Smooth muscle cell (in vitro differentiated cells): ENCODE measurements around the gene LYZL1. TPM values are rescaled to one million over a fixed set of nuclear protein-coding genes. Genes with fewer than 3 reads are reported as not detected.
"Not testable (repeated sequence)": the region's sequence is repeated elsewhere in the genome, so short reads cannot be mapped to it uniquely, and the experiment has no call there.

Source experiments
- DNase-seq: peaks from one replicate; lab custom pipeline; 2025; ENCODE audit not compliant: unreplicated experiment; lab: John Stamatoyannopoulos, UW
- H2AFZ ChIP-seq: fragments of 200-600 bp; sonication (generic); 2 replicates; pipeline ENCODE4 v1.6.0; 2016; ENCODE audit warnings: antibody characterized with exemption, low read depth, mild to moderate bottlenecking
- H3F3A ChIP-seq: fragments of 200-600 bp; sonication (generic); 2 replicates; pipeline ENCODE4 v1.6.0; 2017; ENCODE audit warnings: antibody characterized with exemption, low read depth
- H3K27ac ChIP-seq: fragments of 200-600 bp; sonication (generic); 2 replicates; pipeline ENCODE4 v1.5.1; 2016; ENCODE audit warnings: low read depth, mild to moderate bottlenecking
- H3K27me3 ChIP-seq: fragments of 200-600 bp; sonication (generic); 2 replicates; pipeline ENCODE4 v1.6.1; 2016; ENCODE audit warnings: low read depth, mild to moderate bottlenecking
- H3K36me3 ChIP-seq: fragments of 200-600 bp; sonication (generic); 2 replicates; pipeline ENCODE4 v1.5.1; 2016; ENCODE audit warnings: low read depth
- H3K4me1 ChIP-seq: fragments of 200-600 bp; sonication (generic); 2 replicates; pipeline ENCODE4 v1.5.1; 2016; ENCODE audit warnings: low read depth
- H3K4me2 ChIP-seq: fragments of 200-600 bp; sonication (generic); 2 replicates; pipeline ENCODE4 v1.6.0; 2016; ENCODE audit warnings: mild to moderate bottlenecking
- H3K4me3 ChIP-seq: fragments of 200-600 bp; sonication (generic); 2 replicates; pipeline ENCODE4 v1.5.1; 2016; ENCODE audit warnings: mild to moderate bottlenecking
- H3K79me2 ChIP-seq: fragments of 200-600 bp; sonication (generic); 2 replicates; pipeline ENCODE4 v1.6.0; 2016; ENCODE audit warnings: low read depth, mild to moderate bottlenecking
- H3K9ac ChIP-seq: fragments of 200-600 bp; sonication (generic); 2 replicates; pipeline ENCODE4 v1.6.0; 2016; ENCODE audit warnings: low read depth
- H3K9me3 ChIP-seq: fragments of 200-600 bp; sonication (generic); replicated peaks from 2 replicates; pipeline ENCODE4 v1.5.1; 2016; ENCODE audit warnings: low read depth
- H4K20me1 ChIP-seq: fragments of 200-600 bp; sonication (generic); 2 replicates; pipeline ENCODE4 v1.6.0; 2016; ENCODE audit warnings: low read depth
- CTCF ChIP-seq: fragments of 200-600 bp; sonication (generic); IDR thresholded peaks from 2 replicates; pipeline ENCODE4 v1.5.1; 2017; ENCODE audit warnings: borderline replicate concordance, mild to moderate bottlenecking, antibody characterized with exemption; ENCODE audit not compliant: insufficient read depth, poor library complexity, severe bottlenecking
- WGBS: methylation state at CpG from one replicate; pipeline ENCODE4 v1.1.7; 2016; ENCODE audit warnings: low lambda C conversion rate; 5-methylcytosine and 5-hydroxymethylcytosine counted together
- polyA plus RNA-seq: library from polyadenylated mRNA; unstranded; fragments of >200 nt; fragmentation: Nextera tagmentation; extraction: Ambion mirVana; gene quantifications from 2 replicates; pipeline ENCODE4 v1.2.1, GENCODE V29; 2016
- total RNA-seq: library from RNA; depleted of rRNA; stranded (reverse); fragments of >200 nt; gene quantifications from 2 replicates; pipeline ENCODE4 v1.2.3, GENCODE V29; 2014

LYZL1 gene
- total and polyA plus RNA-seq, 2 experiments from 2014 or later = not detected

DNA sequence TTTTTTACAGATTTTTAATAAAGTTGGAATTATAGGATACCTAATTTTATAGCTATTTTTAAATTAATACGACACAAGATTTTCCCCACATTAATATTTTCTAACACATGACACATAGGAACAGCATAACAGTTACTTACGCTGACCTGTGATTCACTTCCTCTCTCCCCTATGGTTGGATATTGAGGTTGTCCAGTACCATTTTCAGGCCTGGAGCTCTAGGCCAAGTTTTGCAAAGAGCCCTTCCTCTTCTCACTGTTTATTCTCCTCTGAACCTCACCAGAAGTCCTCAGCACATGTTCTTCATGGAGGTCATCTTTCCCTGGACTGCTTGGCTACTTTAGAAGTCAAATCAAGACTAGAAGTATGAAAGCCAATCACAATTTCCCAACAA lies 28.2 kb downstream of the LYZL1 start:
- Histone ChIP-seq H3K4me2 (no peak overlapping the region), H3K36me3 (no peaks in the 10 kb centered on the region), H3K27me3 (no peaks in the 10 kb centered on the region), H2AFZ (no peak overlapping the region), H3K4me1 (peaks cover 6% of the 10 kb centered on the region), H3K4me3 (no peak overlapping the region), H3K79me2 (no peaks in the 10 kb centered on the region), H3F3A (peaks cover 10% of the 10 kb centered on the region), H3K27ac (no peak overlapping the region), H4K20me1 (no peaks in the 10 kb centered on the region), H3K9ac (no peak overlapping the region), H3K9me3 (no peaks in the 10 kb centered on the region)
- no peak for TF ChIP-seq CTCF
- no peak for DNase-seq
- WGBS = 94% methylated on average over 2 of the region's 2 CpGs

- H4K20me1 ChIP-seq = no peaks in the 10 kb centered on the region
- H3K4me3 ChIP-seq = no peak overlapping the region
- peaks cover 6% of the 10 kb centered on the region for H3K4me1 ChIP-seq
- 95% methylated on average over 5 of the region's 5 CpGs for WGBS
- no peaks in the 10 kb centered on the region for H3K27me3 ChIP-seq
- TF ChIP-seq CTCF = no peak
- H3K4me2 ChIP-seq = no peak overlapping the region
- H3K9ac ChIP-seq = no peak overlapping the region
- no peaks in the 10 kb centered on the region for H3K9me3 ChIP-seq
- no peaks in the 10 kb centered on the region for H3K79me2 ChIP-seq
- no peak overlapping the region for H3K27ac ChIP-seq
- H3K36me3 ChIP-seq = no peaks in the 10 kb centered on the region
- DNase-seq = no peak
- H2AFZ ChIP-seq = no peak overlapping the region
- H3F3A ChIP-seq = peaks cover 10% of the 10 kb centered on the region
Observed at GRCh38 chr10:29317423-29318021, 28.7 kb downstream of the LYZL1 start.

DNA sequence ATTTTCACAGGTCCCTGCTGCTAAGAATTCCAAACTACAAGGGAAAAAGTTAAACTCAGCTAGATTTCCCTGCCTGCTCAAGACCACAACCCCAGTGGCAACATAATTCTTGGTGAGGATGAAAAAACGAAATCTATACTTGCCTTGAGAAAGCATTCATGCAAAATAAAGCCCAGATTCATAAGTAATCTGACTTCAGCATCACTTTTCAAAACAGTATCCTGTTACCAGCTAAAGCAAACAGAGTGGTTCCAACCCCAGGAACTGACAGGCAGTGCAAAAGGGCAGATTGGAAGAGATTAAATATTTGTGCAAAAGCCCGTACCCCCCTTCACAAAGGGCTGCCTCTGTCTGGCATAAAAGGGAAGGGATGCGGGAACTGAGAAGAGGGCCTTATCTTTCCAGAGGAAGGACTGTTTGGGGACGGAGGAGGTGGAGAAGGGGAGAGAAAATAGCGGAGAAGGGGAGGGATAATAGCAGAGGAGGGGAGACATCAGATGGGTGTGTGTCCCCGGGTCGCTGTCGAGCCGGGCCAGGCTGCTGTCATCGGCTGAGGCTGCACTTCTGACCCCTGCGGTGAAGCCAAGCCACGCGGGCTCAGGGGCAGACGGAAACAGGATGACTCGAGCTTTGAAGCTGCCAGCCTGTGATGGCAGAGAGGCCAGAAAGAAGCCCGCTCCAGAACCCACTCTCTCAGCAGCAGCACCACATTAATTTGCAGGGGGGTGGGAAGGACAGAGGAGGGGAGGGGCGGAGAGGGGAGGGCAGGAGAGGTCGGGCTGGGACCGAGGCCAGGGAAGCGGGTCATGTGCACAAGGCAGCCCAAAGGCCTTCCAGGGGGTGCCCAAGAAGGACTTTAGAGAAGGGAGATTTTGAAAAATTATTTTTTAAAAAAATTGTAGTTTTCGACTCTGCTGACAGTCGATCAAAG lies 29.5 kb downstream of the LYZL1 start:
- H3K4me2 ChIP-seq = peak overlapping the region; percentile 73
- peaks cover 10% of the 10 kb centered on the region for H3F3A ChIP-seq
- not testable (repeated sequence) for H3K9ac ChIP-seq, DNase-seq, H3K27me3 ChIP-seq, H3K36me3 ChIP-seq, H3K4me1 ChIP-seq, H3K9me3 ChIP-seq, H3K79me2 ChIP-seq, H2AFZ ChIP-seq, H3K4me3 ChIP-seq, H4K20me1 ChIP-seq
- H3K27ac ChIP-seq = peak overlapping the region; percentile 28
- 29% methylated on average over 17 of the region's 22 CpGs for WGBS

DNA sequence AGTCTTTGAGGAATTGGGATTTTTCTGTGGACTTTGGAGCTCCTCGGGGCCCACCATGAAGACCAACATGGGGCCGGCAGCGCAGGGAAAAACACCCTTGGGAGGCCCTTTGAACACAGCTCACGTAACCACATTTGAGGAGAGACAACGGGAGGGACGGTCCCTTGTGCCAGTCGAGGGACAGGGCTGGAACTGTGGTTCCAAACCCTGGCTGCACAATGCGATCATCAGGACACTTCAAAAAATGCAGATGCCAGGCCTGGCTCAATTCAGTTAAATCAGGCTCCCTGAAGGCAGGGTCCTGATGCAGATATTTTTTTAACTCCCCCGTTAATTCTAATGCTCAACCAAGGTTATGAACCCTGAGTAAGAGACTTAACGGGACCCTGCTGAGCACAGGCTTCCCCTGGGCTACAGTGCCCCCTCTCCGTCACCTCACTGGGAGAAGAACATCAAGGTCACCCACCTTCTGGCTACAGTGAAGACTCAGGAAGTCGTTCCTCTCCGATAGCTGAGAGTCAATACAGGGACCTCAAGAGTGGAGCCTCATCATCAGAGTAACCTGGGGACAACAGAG lies 30.4 kb downstream of the LYZL1 start:
- Histone ChIP-seq H4K20me1 (no peaks in the 10 kb centered on the region), H3K27me3 (no peaks in the 10 kb centered on the region), H3F3A (peaks cover 10% of the 10 kb centered on the region), H3K4me2 (peak overlapping the region; percentile 73), H3K4me1 (peaks cover 6% of the 10 kb centered on the region), H3K9me3 (no peaks in the 10 kb centered on the region), H3K36me3 (no peaks in the 10 kb centered on the region), H3K27ac (peak overlapping the region; percentile 28), H3K9ac (no peak overlapping the region), H2AFZ (no peak overlapping the region), H3K4me3 (no peak overlapping the region), H3K79me2 (no peaks in the 10 kb centered on the region)
- WGBS = 88% methylated on average over 13 of the region's 13 CpGs
- no peak for DNase-seq
- no peak for TF ChIP-seq CTCF

- not testable (repeated sequence) for H3K9me3 ChIP-seq, H3K27ac ChIP-seq, H3K79me2 ChIP-seq, H4K20me1 ChIP-seq, H3K27me3 ChIP-seq, H3K4me3 ChIP-seq, H3K4me2 ChIP-seq, H3K9ac ChIP-seq, H3K4me1 ChIP-seq, DNase-seq, H3K36me3 ChIP-seq
- WGBS = 76% methylated on average over 5 of the region's 5 CpGs
- H3F3A ChIP-seq = peaks cover 10% of the 10 kb centered on the region
- peak overlapping the region; percentile 18 for H2AFZ ChIP-seq
Observed at GRCh38 chr10:29320680-29321121, 31.8 kb downstream of the LYZL1 start.
